ENCODE measurements around the gene CRACDL.

CRACDL gene

DNA sequence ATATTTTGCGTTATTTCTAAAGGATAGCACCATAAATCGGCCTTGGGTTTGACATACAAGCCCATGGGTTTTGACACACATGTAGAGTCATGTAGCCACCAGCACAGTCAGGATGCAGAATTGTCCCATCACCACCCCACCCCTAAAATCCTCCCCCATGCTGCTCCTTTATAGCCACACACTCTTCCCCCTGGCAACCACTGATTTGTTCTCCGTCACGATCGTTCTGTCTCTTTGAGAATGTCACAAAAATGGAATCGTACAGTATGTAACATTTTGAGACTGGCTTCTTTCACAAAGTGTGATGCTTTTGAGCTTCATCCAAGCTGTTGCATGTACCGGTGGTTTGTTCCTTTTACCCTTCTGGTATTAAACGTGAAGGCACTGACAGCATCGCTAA lies 39.1 kb downstream of the CRACDL start:
- no peak overlapping the region for H3K4me3 ChIP-seq (ENCODE audit: insufficient read depth, low read length, poor library complexity, severe bottlenecking)
- H3K9ac ChIP-seq (ENCODE audit: low read length), result no peak overlapping the region
- TF ChIP-seq EZH2phosphoT487 (conservative IDR thresholded peaks at IDR 0.05; ENCODE audit: low read length), result no peak
- TF ChIP-seq, protein P1, sequence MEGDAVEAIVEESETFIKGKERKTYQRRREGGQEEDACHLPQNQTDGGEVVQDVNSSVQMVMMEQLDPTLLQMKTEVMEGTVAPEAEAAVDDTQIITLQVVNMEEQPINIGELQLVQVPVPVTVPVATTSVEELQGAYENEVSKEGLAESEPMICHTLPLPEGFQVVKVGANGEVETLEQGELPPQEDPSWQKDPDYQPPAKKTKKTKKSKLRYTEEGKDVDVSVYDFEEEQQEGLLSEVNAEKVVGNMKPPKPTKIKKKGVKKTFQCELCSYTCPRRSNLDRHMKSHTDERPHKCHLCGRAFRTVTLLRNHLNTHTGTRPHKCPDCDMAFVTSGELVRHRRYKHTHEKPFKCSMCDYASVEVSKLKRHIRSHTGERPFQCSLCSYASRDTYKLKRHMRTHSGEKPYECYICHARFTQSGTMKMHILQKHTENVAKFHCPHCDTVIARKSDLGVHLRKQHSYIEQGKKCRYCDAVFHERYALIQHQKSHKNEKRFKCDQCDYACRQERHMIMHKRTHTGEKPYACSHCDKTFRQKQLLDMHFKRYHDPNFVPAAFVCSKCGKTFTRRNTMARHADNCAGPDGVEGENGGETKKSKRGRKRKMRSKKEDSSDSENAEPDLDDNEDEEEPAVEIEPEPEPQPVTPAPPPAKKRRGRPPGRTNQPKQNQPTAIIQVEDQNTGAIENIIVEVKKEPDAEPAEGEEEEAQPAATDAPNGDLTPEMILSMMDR (IDR thresholded peaks at IDR 0.05; ENCODE audit: insufficient read depth, low read length, poor library complexity, severe bottlenecking), result no peak
- H3K4me2 ChIP-seq (ENCODE audit: low read depth, low read length, poor library complexity, severe bottlenecking), result no peak overlapping the region
- H3K79me2 ChIP-seq (ENCODE audit: insufficient read depth, low read length), result no peaks in the 10 kb centered on the region
- H3K27ac ChIP-seq (ENCODE audit: low read depth, low read length), result no peak overlapping the region
- H3K9me2 ChIP-seq (replicated peaks; ENCODE audit: insufficient read depth, low read length), result no peaks in the 10 kb centered on the region
- no peaks in the 10 kb centered on the region for H4K20me1 ChIP-seq (ENCODE audit: low read depth, low read length)
- no peaks in the 10 kb centered on the region for H3K9me3 ChIP-seq (ENCODE audit: insufficient read depth, low read length)
- H2AFZ ChIP-seq (ENCODE audit: low read depth, low read length, severe bottlenecking), result no peak overlapping the region
- no peaks in the 10 kb centered on the region for H3K27me3 ChIP-seq (ENCODE audit: low read length)
- no peaks in the 10 kb centered on the region for H3K36me3 ChIP-seq (ENCODE audit: low read length)
- H3F3A ChIP-seq (ENCODE audit: insufficient read depth), result no peaks in the 10 kb centered on the region

DNA sequence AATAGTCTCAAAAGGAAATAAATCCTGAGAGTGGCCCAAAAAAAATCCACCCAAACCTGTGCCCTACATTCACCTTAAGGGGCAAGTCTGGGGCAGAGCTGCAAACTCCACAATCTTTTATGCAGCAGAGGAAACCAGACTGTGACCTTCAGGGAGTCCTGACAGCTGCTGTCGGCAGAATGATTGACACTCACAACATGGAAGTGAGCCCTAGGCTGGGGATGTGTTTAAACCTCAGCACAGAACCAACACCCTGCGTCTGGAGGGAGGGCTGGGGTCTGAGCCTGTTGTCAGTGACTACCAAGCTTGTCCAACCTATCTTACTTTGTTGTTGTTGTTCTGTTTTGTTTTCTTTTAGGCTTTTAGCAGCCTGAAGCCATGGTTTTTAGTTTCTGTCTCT lies 39.6 kb downstream of the CRACDL start:
- Histone ChIP-seq H2AFZ (ENCODE audit: low read depth, low read length, severe bottlenecking) (peak overlapping the region; percentile 5), H3K4me2 (ENCODE audit: low read depth, low read length, poor library complexity, severe bottlenecking) (no peak overlapping the region)

DNA sequence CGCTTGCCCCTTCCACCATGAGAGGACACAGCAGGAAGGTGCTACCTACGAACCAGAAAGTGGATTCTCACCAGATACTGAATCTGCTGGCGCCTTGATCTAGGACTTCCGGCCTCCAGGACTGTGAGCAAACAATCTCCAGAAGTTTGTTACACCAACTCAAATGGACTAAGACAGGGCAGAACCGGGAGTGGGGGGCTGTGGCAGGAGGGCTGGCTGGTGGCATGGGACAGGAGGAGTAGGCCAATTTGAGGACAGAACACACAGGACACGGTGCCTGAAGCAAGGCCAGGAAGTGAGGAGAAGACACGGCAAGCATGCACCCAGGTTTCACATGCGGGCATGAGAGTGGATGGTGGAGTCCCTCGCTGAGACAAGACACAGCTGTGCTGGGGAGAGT lies 40.1 kb downstream of the CRACDL start:
- no peaks in the 10 kb centered on the region for H4K20me1 ChIP-seq (ENCODE audit: low read depth, low read length)
- H3K9ac ChIP-seq (ENCODE audit: low read length), result no peak overlapping the region
- H3K4me2 ChIP-seq (ENCODE audit: low read depth, low read length, poor library complexity, severe bottlenecking), result no peak overlapping the region
- no peaks in the 10 kb centered on the region for H3K9me3 ChIP-seq (ENCODE audit: insufficient read depth, low read length)
- H3K36me3 ChIP-seq (ENCODE audit: low read length), result no peaks in the 10 kb centered on the region
- H3K27ac ChIP-seq (ENCODE audit: low read depth, low read length), result no peak overlapping the region
- peak overlapping the region; percentile 5 for H2AFZ ChIP-seq (ENCODE audit: low read depth, low read length, severe bottlenecking)
- H3K27me3 ChIP-seq (ENCODE audit: low read length), result no peaks in the 10 kb centered on the region
- TF ChIP-seq, protein P1 (IDR thresholded peaks at IDR 0.05; ENCODE audit: insufficient read depth, low read length, poor library complexity, severe bottlenecking), result no peak
- TF ChIP-seq EZH2phosphoT487 (conservative IDR thresholded peaks at IDR 0.05; ENCODE audit: low read length), result no peak
- H3F3A ChIP-seq (ENCODE audit: insufficient read depth), result no peaks in the 10 kb centered on the region
- no peaks in the 10 kb centered on the region for H3K79me2 ChIP-seq (ENCODE audit: insufficient read depth, low read length)
- no peak overlapping the region for H3K4me3 ChIP-seq (ENCODE audit: insufficient read depth, low read length, poor library complexity, severe bottlenecking)
- H3K9me2 ChIP-seq (replicated peaks; ENCODE audit: insufficient read depth, low read length), result no peaks in the 10 kb centered on the region

More for the DNA sequence above, 39.6 kb downstream of the CRACDL start:
- no peak overlapping the region for H3K9ac ChIP-seq (ENCODE audit: low read length)
- H3K79me2 ChIP-seq (ENCODE audit: insufficient read depth, low read length), result no peaks in the 10 kb centered on the region
- no peak for TF ChIP-seq EZH2phosphoT487 (conservative IDR thresholded peaks at IDR 0.05; ENCODE audit: low read length)
- TF ChIP-seq, protein P1 (IDR thresholded peaks at IDR 0.05; ENCODE audit: insufficient read depth, low read length, poor library complexity, severe bottlenecking), result no peak
- H3K27ac ChIP-seq (ENCODE audit: low read depth, low read length), result no peak overlapping the region
- H3K4me3 ChIP-seq (ENCODE audit: insufficient read depth, low read length, poor library complexity, severe bottlenecking), result no peak overlapping the region
- H3K9me2 ChIP-seq (replicated peaks; ENCODE audit: insufficient read depth, low read length), result no peaks in the 10 kb centered on the region
- no peaks in the 10 kb centered on the region for H3K36me3 ChIP-seq (ENCODE audit: low read length)
- H3K9me3 ChIP-seq (ENCODE audit: insufficient read depth, low read length), result no peaks in the 10 kb centered on the region
- H4K20me1 ChIP-seq (ENCODE audit: low read depth, low read length), result no peaks in the 10 kb centered on the region
- no peaks in the 10 kb centered on the region for H3K27me3 ChIP-seq (ENCODE audit: low read length)
- no peaks in the 10 kb centered on the region for H3F3A ChIP-seq (ENCODE audit: insufficient read depth)
